Breast epithelium (tissue), 4 donors: ENCODE data around the gene ZNF462. TPM values are rescaled to one million over a fixed set of nuclear protein-coding genes. Genes with fewer than 3 reads are reported as not detected.

Experiments
- DNase-seq, 2 donors: peaks; one replicate each; pipeline ENCODE4 v3.0.0-alpha.2; 2019; ENCODE audit warnings: low spot score in 2 of 2
- H3K27ac ChIP-seq, 2 donors: fragments of 200-600 bp; sonication (generic) in 1 of 2; one replicate each; pipeline ENCODE4 v1.5.1; 2016 to 2019; ENCODE audit warnings: mild to moderate bottlenecking in 1 of 2
- H3K27me3 ChIP-seq, 2 donors: fragments of 200-600 bp; sonication (generic) in 1 of 2; one replicate each; pipeline versions ENCODE4 v1.5.1 to v1.6.0; 2017 to 2019; ENCODE audit warnings: control low read depth in 1 of 2, mild to moderate bottlenecking in 1 of 2
- H3K36me3 ChIP-seq: fragments of 200-600 bp; one replicate; pipeline ENCODE4 v1.5.1; 2019
- H3K4me1 ChIP-seq, 2 donors: fragments of 200-600 bp; sonication (generic); one replicate each; pipeline ENCODE4 v1.5.1; 2016 to 2019; ENCODE audit warnings: control low read depth in 1 of 2
- H3K4me3 ChIP-seq, 3 donors: fragments of 200-600 bp; sonication (generic); 1 replicate in 2 of 3; 2 replicates in 1 of 3; pipeline ENCODE4 v1.5.1; 2016 to 2019; ENCODE audit warnings: mild to moderate bottlenecking in 3 of 3, moderate library complexity in 2 of 3
- H3K9me3 ChIP-seq, 2 donors: fragments of 200-600 bp; sonication (generic) in 1 of 2; one replicate each; pipeline ENCODE4 v1.5.1; 2016 to 2019; ENCODE audit warnings: control low read depth in 1 of 2
- POLR2A ChIP-seq: fragments of 450-650 bp; IDR thresholded peaks from one replicate; pipeline ENCODE4 v1.6.1; 2016; ENCODE audit warnings: antibody characterized with exemption, mild to moderate bottlenecking, moderate library complexity
- POLR2AphosphoS5 ChIP-seq, 3 donors: sonication (generic); formaldehyde crosslinking; IDR thresholded peaks; one replicate each; pipeline ENCODE4 v1.6.1; 2017; ENCODE audit warnings: antibody characterized with exemption in 3 of 3
- intact Hi-C: fragments of 100-400 bp; cut with DNase I; formaldehyde crosslinking; loops from one replicate; pipeline ENCODE4 v1.15.1; 2023; ENCODE audit warnings: low total_unique reads
- total RNA-seq, 3 donors: library from RNA; depleted of rRNA; stranded (reverse); fragments of >200 nt; gene quantifications; one replicate each; pipeline ENCODE4 v1.1.0, GENCODE V29; 2016
- TF ChIP-seq, protein P1 (sequence below), 3 donors: fragments of 450-650 bp; IDR thresholded peaks; one replicate each; pipeline ENCODE4 v1.5.1; 2016 to 2017; ENCODE audit warnings: antibody characterized with exemption in 3 of 3, mild to moderate bottlenecking in 3 of 3, moderate library complexity in 3 of 3

ZNF462 gene
- total RNA-seq, 3 donors from 2014 or later, result 9.0 to 36.4 (median 20.6) TPM

DNA sequence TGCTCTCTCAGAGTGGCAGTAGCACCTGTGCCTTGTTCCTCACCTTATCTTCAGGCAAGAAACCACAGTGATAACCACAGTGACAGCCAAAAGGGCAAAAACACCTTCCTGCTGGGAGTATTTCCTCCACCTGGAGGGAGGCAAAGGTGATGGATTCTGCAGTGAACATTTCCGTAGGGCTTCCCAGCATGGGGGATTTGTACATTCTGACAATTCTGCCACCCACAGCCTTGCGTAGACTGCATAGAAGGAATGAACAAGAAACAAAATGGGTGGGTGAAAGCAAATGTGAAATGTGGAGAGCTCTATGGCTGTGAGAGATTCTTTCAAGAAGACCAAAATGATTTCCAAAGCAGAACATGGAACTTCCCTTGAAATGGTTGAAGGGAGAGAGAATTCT is 111.4 kb downstream of the ZNF462 start:
- Histone ChIP-seq H3K9me3 (no peaks in the 10 kb centered on the region), H3K27ac (no peak overlapping the region), H3K36me3 (peaks cover 6% of the 10 kb centered on the region), H3K4me3 (no peak overlapping the region), H3K4me1 (no peaks in the 10 kb centered on the region), H3K27me3 (no peaks in the 10 kb centered on the region)
- intact Hi-C loops, result no loop called here
- TF ChIP-seq, protein P1, sequence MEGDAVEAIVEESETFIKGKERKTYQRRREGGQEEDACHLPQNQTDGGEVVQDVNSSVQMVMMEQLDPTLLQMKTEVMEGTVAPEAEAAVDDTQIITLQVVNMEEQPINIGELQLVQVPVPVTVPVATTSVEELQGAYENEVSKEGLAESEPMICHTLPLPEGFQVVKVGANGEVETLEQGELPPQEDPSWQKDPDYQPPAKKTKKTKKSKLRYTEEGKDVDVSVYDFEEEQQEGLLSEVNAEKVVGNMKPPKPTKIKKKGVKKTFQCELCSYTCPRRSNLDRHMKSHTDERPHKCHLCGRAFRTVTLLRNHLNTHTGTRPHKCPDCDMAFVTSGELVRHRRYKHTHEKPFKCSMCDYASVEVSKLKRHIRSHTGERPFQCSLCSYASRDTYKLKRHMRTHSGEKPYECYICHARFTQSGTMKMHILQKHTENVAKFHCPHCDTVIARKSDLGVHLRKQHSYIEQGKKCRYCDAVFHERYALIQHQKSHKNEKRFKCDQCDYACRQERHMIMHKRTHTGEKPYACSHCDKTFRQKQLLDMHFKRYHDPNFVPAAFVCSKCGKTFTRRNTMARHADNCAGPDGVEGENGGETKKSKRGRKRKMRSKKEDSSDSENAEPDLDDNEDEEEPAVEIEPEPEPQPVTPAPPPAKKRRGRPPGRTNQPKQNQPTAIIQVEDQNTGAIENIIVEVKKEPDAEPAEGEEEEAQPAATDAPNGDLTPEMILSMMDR (IDR thresholded peaks at IDR 0.05), result no peak
- TF ChIP-seq POLR2A, result no peak
- DNase-seq, result no peak

DNA sequence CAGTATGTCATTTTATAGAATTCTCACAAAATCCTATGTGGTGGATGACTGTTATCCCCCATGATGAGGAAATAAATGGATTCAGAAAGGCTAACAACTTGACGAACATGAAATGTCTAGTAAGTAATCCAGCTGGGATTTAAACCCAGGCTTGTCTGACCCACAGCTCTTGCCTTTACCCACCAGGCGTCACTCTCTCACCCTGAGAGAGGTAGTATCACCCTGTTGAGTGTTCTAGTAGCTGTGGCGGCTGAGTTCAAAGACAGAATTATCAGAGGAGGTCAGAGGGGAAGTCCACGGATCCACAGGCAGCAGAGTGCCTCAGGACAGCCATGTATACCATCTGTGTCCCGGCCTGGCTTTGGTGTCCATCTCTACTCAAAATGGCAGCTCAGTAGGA is 113.8 kb downstream of the ZNF462 start:
- TF ChIP-seq, protein P1 (IDR thresholded peaks at IDR 0.05), result no peak
- TF ChIP-seq POLR2A (no peak), POLR2AphosphoS5 (IDR thresholded peaks at IDR 0.05) (no peak)
- Histone ChIP-seq H3K36me3 (peaks cover 6% of the 10 kb centered on the region), H3K9me3 (no peaks in the 10 kb centered on the region), H3K27me3 (no peaks in the 10 kb centered on the region), H3K4me1 (no peaks in the 10 kb centered on the region), H3K27ac (no peak overlapping the region), H3K4me3 (no peak overlapping the region)
- intact Hi-C loops, result no loop called here
- DNase-seq, result no peak

DNA sequence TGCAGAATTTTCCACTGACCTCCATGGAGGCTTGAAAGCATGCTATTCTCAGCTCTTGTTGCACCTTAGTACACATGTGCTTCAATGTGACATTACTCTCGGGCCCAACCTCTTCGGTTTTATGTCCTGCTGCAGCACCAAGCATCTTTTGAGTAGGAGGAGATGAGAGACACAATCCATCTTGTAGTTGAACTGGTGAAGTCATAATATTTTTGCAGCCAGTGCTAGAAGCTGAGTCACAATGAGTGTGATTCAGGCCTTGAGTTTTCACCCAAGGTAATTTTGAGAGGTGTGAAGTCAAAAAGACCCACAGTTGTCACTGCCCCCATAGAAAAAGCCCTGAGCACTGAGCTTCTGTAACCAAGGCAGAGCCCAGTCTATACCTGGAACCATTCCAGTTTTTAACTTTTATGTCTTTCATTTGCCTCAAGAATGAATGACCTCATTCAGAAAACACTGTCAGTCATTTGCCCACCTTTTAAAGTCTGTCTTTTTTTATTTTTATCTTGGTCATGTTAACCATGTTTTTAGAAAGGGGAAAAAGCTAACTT is 117.7 kb downstream of the ZNF462 start:
- Histone ChIP-seq H3K27ac (no peak overlapping the region), H3K27me3 (no peaks in the 10 kb centered on the region), H3K4me3 (no peak overlapping the region), H3K4me1 (no peaks in the 10 kb centered on the region), H3K36me3 (peaks cover 6% of the 10 kb centered on the region), H3K9me3 (no peaks in the 10 kb centered on the region)
- intact Hi-C loops, result no loop called here
- TF ChIP-seq POLR2A (no peak), POLR2AphosphoS5 (IDR thresholded peaks at IDR 0.05) (no peak)
- TF ChIP-seq, protein P1 (IDR thresholded peaks at IDR 0.05), result no peak
- DNase-seq, result no peak

DNA sequence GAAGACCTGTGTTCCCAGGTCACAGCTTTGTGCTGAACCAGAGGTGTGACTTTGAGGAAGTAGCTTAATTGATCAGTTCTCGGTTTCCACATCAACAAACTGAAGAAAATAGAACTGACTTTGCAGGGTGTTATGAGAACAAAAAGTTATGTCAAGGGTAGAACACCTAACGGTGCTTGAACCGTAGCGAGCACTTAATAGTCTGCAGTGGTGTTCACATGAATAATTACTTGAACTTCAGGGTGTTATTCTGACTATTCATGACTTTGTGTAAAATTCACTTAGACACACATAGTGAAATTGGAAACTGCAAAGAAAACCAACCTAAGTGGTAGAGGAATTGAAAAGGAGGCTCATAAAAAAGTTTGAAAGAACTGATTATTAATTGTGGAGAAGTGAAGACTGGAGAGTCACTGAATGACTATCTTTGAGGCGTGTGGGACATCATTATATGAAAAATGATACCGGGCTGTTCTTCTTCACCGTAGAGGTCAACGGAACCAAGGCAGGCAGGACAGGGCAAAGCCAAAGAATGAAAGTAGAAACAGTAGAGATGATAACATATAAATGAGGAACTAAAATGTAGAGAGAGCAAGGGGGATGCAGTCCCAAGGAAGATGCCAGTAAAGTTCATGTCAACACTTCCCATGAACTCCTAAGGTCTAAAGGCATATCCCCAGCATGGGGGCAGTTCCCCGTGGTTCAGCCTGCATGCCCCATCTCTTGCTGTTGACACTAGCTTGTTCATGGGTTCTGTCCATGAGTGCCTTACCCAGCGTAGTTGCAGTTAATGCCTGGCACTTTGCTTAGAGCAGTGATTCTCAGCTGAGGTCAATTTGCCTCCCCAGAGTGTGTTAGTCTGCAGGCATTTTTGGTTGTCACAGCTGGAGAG is 118.7 kb downstream of the ZNF462 start:
- DNase-seq, result no peak
- no peaks in the 10 kb centered on the region for H3K27me3 ChIP-seq
- intact Hi-C loops, result no loop called here
- peaks cover 7% of the 10 kb centered on the region for H3K36me3 ChIP-seq
- no peak overlapping the region for H3K4me3 ChIP-seq
- no peak for TF ChIP-seq POLR2AphosphoS5 (IDR thresholded peaks at IDR 0.05)
- TF ChIP-seq, protein P1 (IDR thresholded peaks at IDR 0.05), result no peak
- no peak for TF ChIP-seq POLR2A
- no peaks in the 10 kb centered on the region for H3K9me3 ChIP-seq
- H3K4me1 ChIP-seq, result no peaks in the 10 kb centered on the region
- H3K27ac ChIP-seq, result no peak overlapping the region

DNA sequence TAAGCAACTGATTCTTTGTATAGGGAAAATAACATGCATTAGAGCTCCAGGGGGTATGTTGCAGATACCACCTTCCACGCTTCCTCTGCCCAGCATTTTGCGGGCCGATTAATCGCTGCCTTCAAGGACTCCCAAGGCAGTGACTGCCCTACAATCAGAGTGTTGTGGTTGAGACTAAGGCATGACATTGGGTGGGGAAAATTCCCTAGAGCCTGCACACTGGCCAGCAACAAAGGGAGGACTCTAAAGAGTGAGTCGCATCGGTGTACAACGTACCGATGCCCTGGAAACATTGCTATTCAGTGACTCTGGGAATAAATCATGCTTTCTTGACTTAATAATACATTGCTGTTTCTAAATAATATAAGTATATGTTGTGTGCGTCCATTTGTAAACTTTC is 119.7 kb downstream of the ZNF462 start:
- Histone ChIP-seq H3K27me3 (no peaks in the 10 kb centered on the region), H3K9me3 (no peaks in the 10 kb centered on the region), H3K4me1 (no peaks in the 10 kb centered on the region), H3K4me3 (no peak overlapping the region), H3K36me3 (peaks cover 4% of the 10 kb centered on the region), H3K27ac (no peak overlapping the region)
- no peak for DNase-seq
- TF ChIP-seq, protein P1 (IDR thresholded peaks at IDR 0.05), result no peak
- no peak for TF ChIP-seq POLR2A
- intact Hi-C loops, result no loop called here
